GM21526 (cell line): ENCODE results near the gene INSIG1.

Experiments used
- ATAC-seq: cut with Tn5 transposase; IDR thresholded peaks from one replicate; pipeline ENCODE4 v1.9.1; 2021; ENCODE audit warnings: moderate library complexity; ENCODE audit not compliant: unreplicated experiment, low FRiP score

INSIG1 gene

GRCh38 chr7:155297517-155298287, at the start of gene INSIG1:
Gene INSIG1 (plus strand): TSS chr7:155297878. CDS start chr7:155298286, 408 bp downstream.
- ATAC-seq, result peak; percentile 64

- no peak for ATAC-seq
Measured at GRCh38 chr7:155248366-155248756, 49.3 kb upstream of the INSIG1 start.

GRCh38 chr7:155251831-155252230, 45.8 kb upstream of the INSIG1 start:
- no peak for ATAC-seq

- no peak for ATAC-seq
Measured at GRCh38 chr7:155252444-155252887, 45.2 kb upstream of the INSIG1 start.

GRCh38 chr7:155252892-155253501, 44.7 kb upstream of the INSIG1 start:
- ATAC-seq, result no peak

- ATAC-seq, result no peak
Measured at GRCh38 chr7:155254018-155254417, 43.7 kb upstream of the INSIG1 start.

GRCh38 chr7:155255071-155255470, 42.6 kb upstream of the INSIG1 start:
- no peak for ATAC-seq

- no peak for ATAC-seq
Measured at GRCh38 chr7:155255621-155256020, 42.1 kb upstream of the INSIG1 start.

GRCh38 chr7:155256081-155256760, 41.5 kb upstream of the INSIG1 start:
- ATAC-seq, result no peak

GRCh38 chr7:155256761-155257481, 40.8 kb upstream of the INSIG1 start:
- no peak for ATAC-seq

GRCh38 chr7:155257482-155258225, 40.0 kb upstream of the INSIG1 start:
- no peak for ATAC-seq

GRCh38 chr7:155258226-155258560, 39.5 kb upstream of the INSIG1 start:
- no peak for ATAC-seq

- no peak for ATAC-seq
Measured at GRCh38 chr7:155259866-155260497, 37.7 kb upstream of the INSIG1 start.

- ATAC-seq, result no peak
Measured at GRCh38 chr7:155260498-155260872, 37.2 kb upstream of the INSIG1 start.

GRCh38 chr7:155261031-155261985, 36.4 kb upstream of the INSIG1 start:
- ATAC-seq, result no peak

- no peak for ATAC-seq
Measured at GRCh38 chr7:155262031-155262430, 35.6 kb upstream of the INSIG1 start.

- no peak for ATAC-seq
Measured at GRCh38 chr7:155263051-155263450, 34.6 kb upstream of the INSIG1 start.

GRCh38 chr7:155263581-155264143, 34.0 kb upstream of the INSIG1 start:
- no peak for ATAC-seq
